OCI-LY3 (cell line): ENCODE data around the gene ADGRV1.
A peak's percentile ranks its signal among the peaks of the same experiment; 100 is the strongest.

Experiments
- H2AFZ ChIP-seq: fragments of 200-600, 300-600 bp; shearing (Covaris generic); 2 replicates; pipeline ENCODE4 v1.6.0; 2014; ENCODE audit warnings: antibody characterized with exemption, low read depth, low read length
- H3K27ac ChIP-seq: fragments of 200-600, 300-600 bp; sonication (generic); 2 replicates; pipeline ENCODE4 v1.5.1; 2014; ENCODE audit warnings: mild to moderate bottlenecking, low read length, moderate library complexity, mixed read lengths
- H3K27me3 ChIP-seq: fragments of 200-600, 300-600 bp; sonication (generic); 2 replicates; pipeline ENCODE4 v1.6.1; 2014; ENCODE audit warnings: low read depth, low read length, mixed read lengths
- H3K36me3 ChIP-seq: fragments of 200-600, 300-600 bp; sonication (generic); replicated peaks from 2 replicates; pipeline ENCODE3; 2014; ENCODE audit warnings: low read depth, low read length, mixed read lengths
- H3K4me1 ChIP-seq: fragments of 300-600, 200-600 bp; sonication (generic); 2 replicates; pipeline ENCODE4 v1.6.1; 2014; ENCODE audit warnings: low read length, mixed read lengths
- H3K4me2 ChIP-seq: fragments of 200-600, 300-600 bp; sonication (generic); 2 replicates; pipeline ENCODE4 v1.6.1; 2014; ENCODE audit warnings: low read length, mixed read lengths
- H3K4me3 ChIP-seq: fragments of 300-600, 200-600 bp; sonication (generic); 2 replicates; pipeline ENCODE4 v1.5.1; 2014; ENCODE audit warnings: antibody characterized with exemption, mild to moderate bottlenecking, low read length, moderate library complexity
- H3K79me2 ChIP-seq: fragments of 300-600, 200-600 bp; shearing (Covaris generic); 2 replicates; pipeline ENCODE4 v1.6.1; 2014; ENCODE audit warnings: mild to moderate bottlenecking, low read length, mixed read lengths
- H3K9ac ChIP-seq: fragments of 300-600, 200-600 bp; shearing (Covaris generic); 2 replicates; pipeline ENCODE4 v1.6.0; 2014; ENCODE audit warnings: mild to moderate bottlenecking, low read length, moderate library complexity
- H3K9me3 ChIP-seq: fragments of 200-600, 300-600 bp; shearing (Covaris generic); 2 replicates; pipeline ENCODE4 v1.6.1; 2014; ENCODE audit warnings: low read length, mixed read lengths; ENCODE audit not compliant: insufficient read depth
- H4K20me1 ChIP-seq: fragments of 200-600, 300-600 bp; sonication (generic); 2 replicates; pipeline ENCODE4 v1.6.1; 2016; ENCODE audit warnings: low read length, mixed read lengths; ENCODE audit not compliant: insufficient read depth
- EZH2phosphoT487 ChIP-seq: fragments of 200-600 bp; shearing (Covaris generic); IDR thresholded peaks from 2 replicates; pipeline ENCODE4 v1.6.1; 2018; ENCODE audit warnings: antibody characterized with exemption, mixed run types, low read depth
- TF ChIP-seq, protein P1 (sequence below): fragments of 200-600, 300-600 bp; sonication (generic); IDR thresholded peaks from 2 replicates; pipeline ENCODE4 v1.5.1; 2014; ENCODE audit warnings: antibody characterized with exemption, low read length, low read depth

ADGRV1 gene

GRCh38 chr5:91178461-91178860 is 619.9 kb downstream of the ADGRV1 start:
- Histone ChIP-seq H3K79me2 (no peaks in the 10 kb centered on the region), H3K27me3 (no peaks in the 10 kb centered on the region), H3K4me2 (no peak overlapping the region), H2AFZ (no peak overlapping the region), H3K9ac (no peak overlapping the region), H3K9me3 (no peaks in the 10 kb centered on the region), H3K4me1 (peaks cover 15% of the 10 kb centered on the region), H4K20me1 (no peaks in the 10 kb centered on the region), H3K36me3 (no peaks in the 10 kb centered on the region), H3K27ac (no peak overlapping the region), H3K4me3 (no peak overlapping the region)
- TF ChIP-seq EZH2phosphoT487 = no peak
- TF ChIP-seq, protein P1, sequence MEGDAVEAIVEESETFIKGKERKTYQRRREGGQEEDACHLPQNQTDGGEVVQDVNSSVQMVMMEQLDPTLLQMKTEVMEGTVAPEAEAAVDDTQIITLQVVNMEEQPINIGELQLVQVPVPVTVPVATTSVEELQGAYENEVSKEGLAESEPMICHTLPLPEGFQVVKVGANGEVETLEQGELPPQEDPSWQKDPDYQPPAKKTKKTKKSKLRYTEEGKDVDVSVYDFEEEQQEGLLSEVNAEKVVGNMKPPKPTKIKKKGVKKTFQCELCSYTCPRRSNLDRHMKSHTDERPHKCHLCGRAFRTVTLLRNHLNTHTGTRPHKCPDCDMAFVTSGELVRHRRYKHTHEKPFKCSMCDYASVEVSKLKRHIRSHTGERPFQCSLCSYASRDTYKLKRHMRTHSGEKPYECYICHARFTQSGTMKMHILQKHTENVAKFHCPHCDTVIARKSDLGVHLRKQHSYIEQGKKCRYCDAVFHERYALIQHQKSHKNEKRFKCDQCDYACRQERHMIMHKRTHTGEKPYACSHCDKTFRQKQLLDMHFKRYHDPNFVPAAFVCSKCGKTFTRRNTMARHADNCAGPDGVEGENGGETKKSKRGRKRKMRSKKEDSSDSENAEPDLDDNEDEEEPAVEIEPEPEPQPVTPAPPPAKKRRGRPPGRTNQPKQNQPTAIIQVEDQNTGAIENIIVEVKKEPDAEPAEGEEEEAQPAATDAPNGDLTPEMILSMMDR = no peak

DNA sequence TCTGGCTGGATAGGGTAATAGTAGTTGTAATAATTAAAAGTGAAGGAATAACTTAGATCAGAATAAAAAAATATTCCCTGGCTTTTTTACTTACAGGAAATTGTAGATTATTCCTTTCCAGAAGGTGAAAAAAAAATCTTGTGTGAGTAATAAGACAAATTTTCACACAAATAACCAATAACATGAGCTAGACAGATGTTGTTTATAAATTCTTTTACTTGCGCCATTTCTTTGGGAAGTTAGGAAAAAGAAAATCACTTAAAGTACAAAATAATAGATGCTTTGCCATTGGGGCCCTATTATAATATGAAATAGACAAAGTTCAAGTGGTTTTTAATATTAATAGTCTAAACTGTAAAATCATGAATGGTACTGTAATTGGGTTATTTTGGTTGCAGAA is 620.4 kb downstream of the ADGRV1 start:
- Histone ChIP-seq H3K4me1 (peaks cover 20% of the 10 kb centered on the region), H3K4me3 (no peak overlapping the region), H3K27me3 (no peaks in the 10 kb centered on the region), H3K36me3 (no peaks in the 10 kb centered on the region), H3K9me3 (no peaks in the 10 kb centered on the region), H3K9ac (no peak overlapping the region), H2AFZ (no peak overlapping the region), H3K4me2 (no peak overlapping the region), H3K27ac (no peak overlapping the region), H4K20me1 (no peaks in the 10 kb centered on the region), H3K79me2 (no peaks in the 10 kb centered on the region)
- TF ChIP-seq, protein P1 = no peak
- TF ChIP-seq EZH2phosphoT487 = no peak

DNA sequence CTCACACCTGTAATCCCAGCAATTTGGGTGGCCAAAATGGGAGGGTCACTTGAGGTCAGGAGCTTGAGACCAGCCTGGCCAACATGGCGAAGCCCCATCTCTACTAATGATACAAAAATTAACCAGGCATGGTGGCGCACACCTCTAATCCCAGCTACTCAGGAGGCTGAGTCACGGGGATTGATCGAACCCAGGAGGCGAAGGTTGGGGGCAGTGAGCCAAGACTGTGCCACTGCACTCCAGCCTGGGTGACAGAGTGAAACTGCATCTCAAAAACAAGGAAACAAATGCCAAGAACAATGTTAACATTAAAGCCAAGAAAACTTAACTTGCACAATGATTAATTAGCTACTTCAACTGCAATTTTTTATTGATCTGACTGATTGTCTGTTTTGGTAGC is 621.9 kb downstream of the ADGRV1 start:
- Histone ChIP-seq H3K4me3 (no peak overlapping the region), H2AFZ (no peak overlapping the region), H3K79me2 (no peaks in the 10 kb centered on the region), H3K4me1 (peaks cover 20% of the 10 kb centered on the region), H3K9ac (no peak overlapping the region), H3K9me3 (no peaks in the 10 kb centered on the region), H3K27me3 (no peaks in the 10 kb centered on the region), H3K36me3 (no peaks in the 10 kb centered on the region), H3K27ac (no peak overlapping the region), H3K4me2 (no peak overlapping the region), H4K20me1 (no peaks in the 10 kb centered on the region)
- TF ChIP-seq, protein P1 = no peak
- TF ChIP-seq EZH2phosphoT487 = no peak

DNA sequence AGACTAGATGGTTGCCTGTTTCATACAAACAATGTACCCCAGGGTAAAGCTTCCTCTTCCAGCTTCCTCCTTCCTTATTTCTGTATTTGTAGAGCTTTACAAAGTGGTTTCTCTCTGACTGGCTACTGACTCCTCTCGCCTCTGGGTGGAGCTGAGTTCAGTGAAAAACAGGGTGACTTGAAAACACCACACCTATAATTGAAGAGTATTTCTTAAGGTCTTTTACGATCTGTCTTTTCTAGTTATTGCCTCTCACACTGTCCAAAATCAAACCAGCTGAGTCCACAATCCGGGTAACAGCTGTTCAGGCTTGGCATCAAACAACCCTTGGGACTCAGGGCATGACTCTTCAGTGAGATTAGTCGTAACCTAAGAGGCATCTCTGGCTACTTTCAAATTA is 624.2 kb downstream of the ADGRV1 start:
- Histone ChIP-seq H4K20me1 (no peaks in the 10 kb centered on the region), H3K36me3 (no peaks in the 10 kb centered on the region), H3K9me3 (no peaks in the 10 kb centered on the region), H3K4me2 (peak overlapping the region; percentile 62), H3K9ac (peak overlapping the region; percentile 22; the same call in 1 of the 2 replicates), H2AFZ (peak overlapping the region; percentile 83), H3K27ac (peak overlapping the region; percentile 35; the same call in 1 of the 2 replicates), H3K4me1 (peaks cover 20% of the 10 kb centered on the region), H3K79me2 (no peaks in the 10 kb centered on the region), H3K4me3 (peak overlapping the region; percentile 38), H3K27me3 (no peaks in the 10 kb centered on the region)
- no peak for TF ChIP-seq EZH2phosphoT487
- TF ChIP-seq, protein P1 = peak; percentile 37
